Measurements from ENCODE around the gene PDE7B.

The PDE7B gene

GRCh38 chr6:135871296-135871695, 19.8 kb downstream of the PDE7B start:
- Mint-ChIP-seq H3K27me3 (ENCODE audit: low read depth) (no peaks in the 10 kb centered on the region), H3K36me3 (ENCODE audit: low read depth) (no peaks in the 10 kb centered on the region), H3K9me3 (no peaks in the 10 kb centered on the region), H3K27ac (peak overlapping the region in 1 of 3 experiments; percentile 3), H3K4me1 (peaks cover 5% of the 10 kb centered on the region), H3K4me3 (no peak overlapping the region)
- TF ChIP-seq CTCF (IDR thresholded peaks at IDR 0.05; ENCODE audit: unreplicated experiment in 3 of 3): no peak

GRCh38 chr6:135871878-135872277, 20.4 kb downstream of the PDE7B start:
- Mint-ChIP-seq H3K9me3 (no peaks in the 10 kb centered on the region), H3K4me1 (peaks cover 5% of the 10 kb centered on the region), H3K27me3 (ENCODE audit: low read depth) (no peaks in the 10 kb centered on the region), H3K36me3 (ENCODE audit: low read depth) (no peaks in the 10 kb centered on the region), H3K27ac (no peak overlapping the region), H3K4me3 (no peak overlapping the region)
- no peak for TF ChIP-seq CTCF (IDR thresholded peaks at IDR 0.05; ENCODE audit: unreplicated experiment in 3 of 3)

GRCh38 chr6:135875446-135875845, 23.9 kb downstream of the PDE7B start:
- no peak overlapping the region for H3K4me3 Mint-ChIP-seq
- no peaks in the 10 kb centered on the region for H3K36me3 Mint-ChIP-seq (ENCODE audit: low read depth)
- H3K27ac Mint-ChIP-seq: no peak overlapping the region
- H3K27me3 Mint-ChIP-seq (ENCODE audit: low read depth): no peaks in the 10 kb centered on the region
- H3K4me1 Mint-ChIP-seq: peaks cover 12% of the 10 kb centered on the region
- no peak for TF ChIP-seq CTCF (IDR thresholded peaks at IDR 0.05; ENCODE audit: unreplicated experiment in 3 of 3)
- no peaks in the 10 kb centered on the region for H3K9me3 Mint-ChIP-seq

- no peak overlapping the region for H3K27ac Mint-ChIP-seq
- H3K27me3 Mint-ChIP-seq (ENCODE audit: low read depth): no peaks in the 10 kb centered on the region
- TF ChIP-seq CTCF (IDR thresholded peaks at IDR 0.05; ENCODE audit: unreplicated experiment in 3 of 3): no peak
- no peak overlapping the region for H3K4me3 Mint-ChIP-seq
- no peaks in the 10 kb centered on the region for H3K36me3 Mint-ChIP-seq (ENCODE audit: low read depth)
- H3K9me3 Mint-ChIP-seq: no peaks in the 10 kb centered on the region
- H3K4me1 Mint-ChIP-seq: peaks cover 17% of the 10 kb centered on the region
Observed at GRCh38 chr6:135876058-135876457, 24.6 kb downstream of the PDE7B start.

- no peaks in the 10 kb centered on the region for H3K36me3 Mint-ChIP-seq (ENCODE audit: low read depth)
Observed at GRCh38 chr6:135877666-135878065, 26.2 kb downstream of the PDE7B start.

More at GRCh38 chr6:135877666-135878065, 26.2 kb downstream of the PDE7B start:
- no peak for TF ChIP-seq CTCF (IDR thresholded peaks at IDR 0.05; ENCODE audit: unreplicated experiment in 3 of 3)
- Mint-ChIP-seq H3K4me1 (peaks cover 22% of the 10 kb centered on the region), H3K27ac (peak overlapping the region in 1 of 3 experiments; percentile 11), H3K4me3 (no peak overlapping the region), H3K9me3 (no peaks in the 10 kb centered on the region), H3K27me3 (ENCODE audit: low read depth) (no peaks in the 10 kb centered on the region)

All from nephron (organoid).